ENCODE results near the gene GALNT18.

The GALNT18 gene

DNA sequence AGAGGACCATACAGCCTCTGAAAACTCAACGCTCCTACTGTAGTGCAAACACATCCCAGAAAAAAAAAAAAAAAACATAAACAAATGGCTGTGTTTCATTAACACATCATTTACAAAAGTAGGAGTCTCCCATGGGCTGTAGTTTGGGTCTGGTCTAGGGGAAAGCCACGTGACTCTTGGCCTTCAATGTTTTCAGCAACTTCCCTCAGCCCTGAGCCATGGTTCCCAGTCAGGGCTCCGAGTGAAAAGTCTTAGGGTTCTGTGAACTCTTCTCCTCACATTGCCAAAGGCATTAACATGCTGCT, 327.3 kb downstream of the GALNT18 start:
- TF ChIP-seq TCF4 (CRISPR knock-in tag; IDR thresholded peaks at IDR 0.05; ENCODE audit: borderline replicate concordance) (no peak), GLIS3 (CRISPR knock-in tag; IDR thresholded peaks at IDR 0.05) (no peak), ZNF565 (CRISPR knock-in tag; conservative IDR thresholded peaks at IDR 0.05; ENCODE audit: low read depth) (no peak), ARNTL (CRISPR knock-in tag; IDR thresholded peaks at IDR 0.05; ENCODE audit: borderline replicate concordance, low read depth) (no peak), RARB (CRISPR knock-in tag; IDR thresholded peaks at IDR 0.05) (no peak), PPARA (CRISPR knock-in tag; IDR thresholded peaks at IDR 0.05; ENCODE audit: borderline replicate concordance) (no peak), CSDC2 (CRISPR knock-in tag; IDR thresholded peaks at IDR 0.05) (no peak), ZFP30 (CRISPR knock-in tag; IDR thresholded peaks at IDR 0.05) (no peak), SNAI2 (CRISPR knock-in tag; IDR thresholded peaks at IDR 0.05) (no peak), ZC3H10 (CRISPR knock-in tag; IDR thresholded peaks at IDR 0.05) (no peak), ESRRG (CRISPR knock-in tag; IDR thresholded peaks at IDR 0.05) (no peak), ZFP3 (CRISPR knock-in tag; IDR thresholded peaks at IDR 0.05) (no peak)
- TF ChIP-seq, protein P1, sequence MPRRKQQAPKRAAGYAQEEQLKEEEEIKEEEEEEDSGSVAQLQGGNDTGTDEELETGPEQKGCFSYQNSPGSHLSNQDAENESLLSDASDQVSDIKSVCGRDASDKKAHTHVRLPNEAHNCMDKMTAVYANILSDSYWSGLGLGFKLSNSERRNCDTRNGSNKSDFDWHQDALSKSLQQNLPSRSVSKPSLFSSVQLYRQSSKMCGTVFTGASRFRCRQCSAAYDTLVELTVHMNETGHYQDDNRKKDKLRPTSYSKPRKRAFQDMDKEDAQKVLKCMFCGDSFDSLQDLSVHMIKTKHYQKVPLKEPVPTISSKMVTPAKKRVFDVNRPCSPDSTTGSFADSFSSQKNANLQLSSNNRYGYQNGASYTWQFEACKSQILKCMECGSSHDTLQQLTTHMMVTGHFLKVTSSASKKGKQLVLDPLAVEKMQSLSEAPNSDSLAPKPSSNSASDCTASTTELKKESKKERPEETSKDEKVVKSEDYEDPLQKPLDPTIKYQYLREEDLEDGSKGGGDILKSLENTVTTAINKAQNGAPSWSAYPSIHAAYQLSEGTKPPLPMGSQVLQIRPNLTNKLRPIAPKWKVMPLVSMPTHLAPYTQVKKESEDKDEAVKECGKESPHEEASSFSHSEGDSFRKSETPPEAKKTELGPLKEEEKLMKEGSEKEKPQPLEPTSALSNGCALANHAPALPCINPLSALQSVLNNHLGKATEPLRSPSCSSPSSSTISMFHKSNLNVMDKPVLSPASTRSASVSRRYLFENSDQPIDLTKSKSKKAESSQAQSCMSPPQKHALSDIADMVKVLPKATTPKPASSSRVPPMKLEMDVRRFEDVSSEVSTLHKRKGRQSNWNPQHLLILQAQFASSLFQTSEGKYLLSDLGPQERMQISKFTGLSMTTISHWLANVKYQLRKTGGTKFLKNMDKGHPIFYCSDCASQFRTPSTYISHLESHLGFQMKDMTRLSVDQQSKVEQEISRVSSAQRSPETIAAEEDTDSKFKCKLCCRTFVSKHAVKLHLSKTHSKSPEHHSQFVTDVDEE (CRISPR knock-in tag; IDR thresholded peaks at IDR 0.05), result no peak
- ATAC-seq, result no peak

DNA sequence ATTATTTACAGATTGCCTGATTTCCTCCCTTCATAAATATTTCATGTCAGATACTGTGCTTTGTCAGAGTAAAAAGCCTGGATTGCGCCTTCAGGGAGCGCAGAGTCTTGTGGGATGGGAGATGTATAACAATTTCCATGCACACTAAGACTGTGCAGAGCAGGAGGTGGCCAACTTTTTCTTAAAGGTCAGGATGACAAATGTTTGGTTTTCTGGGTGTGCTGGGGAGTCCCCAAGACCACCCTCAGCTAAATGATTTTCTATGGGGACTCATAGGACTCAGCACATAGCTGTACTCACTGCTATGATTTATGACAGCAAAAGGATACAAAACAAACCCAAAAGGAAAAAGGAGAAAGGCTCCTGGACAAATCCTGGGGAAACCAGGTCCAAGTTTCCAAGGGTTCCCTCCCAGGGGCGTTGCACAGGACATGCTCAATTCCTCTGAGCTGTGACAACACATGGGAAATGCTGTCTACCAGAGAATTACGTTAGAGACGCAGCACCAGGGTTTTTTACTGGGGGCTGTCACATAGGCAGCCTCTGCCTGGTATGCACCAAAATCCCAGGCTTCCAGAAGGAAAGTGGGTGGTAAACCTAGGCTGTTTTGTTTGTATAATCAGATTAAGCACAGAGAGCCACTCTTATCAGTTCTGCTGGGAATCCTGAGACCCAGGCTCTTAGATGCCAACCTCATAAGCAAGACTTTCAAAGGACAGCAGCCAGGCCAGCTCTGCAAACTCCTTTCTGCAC, 327.8 kb downstream of the GALNT18 start:
- no peak for ATAC-seq
- TF ChIP-seq PATZ1 (CRISPR knock-in tag; IDR thresholded peaks at IDR 0.05; ENCODE audit: borderline replicate concordance) (no peak), ISL1 (CRISPR knock-in tag; IDR thresholded peaks at IDR 0.05) (no peak), ZFP3 (CRISPR knock-in tag; IDR thresholded peaks at IDR 0.05) (no peak)

GRCh38 chr11:11292839-11293238, 329.0 kb downstream of the GALNT18 start:
- ATAC-seq, result no peak

More at GRCh38 chr11:11292839-11293238, 329.0 kb downstream of the GALNT18 start:
- TF ChIP-seq POU6F1 (CRISPR knock-in tag; IDR thresholded peaks at IDR 0.05; ENCODE audit: borderline replicate concordance, low read depth), result no peak
- no peak for TF ChIP-seq BACH2 (CRISPR knock-in tag; IDR thresholded peaks at IDR 0.05; ENCODE audit: borderline replicate concordance)
- TF ChIP-seq TOX (CRISPR knock-in tag; IDR thresholded peaks at IDR 0.05; ENCODE audit: borderline replicate concordance), result no peak
- TF ChIP-seq ZC3H10 (CRISPR knock-in tag; IDR thresholded peaks at IDR 0.05), result no peak
- no peak for TF ChIP-seq OSR1 (CRISPR knock-in tag; IDR thresholded peaks at IDR 0.05)
- TF ChIP-seq PPARA (CRISPR knock-in tag; IDR thresholded peaks at IDR 0.05; ENCODE audit: borderline replicate concordance), result no peak
- TF ChIP-seq, protein P2, sequence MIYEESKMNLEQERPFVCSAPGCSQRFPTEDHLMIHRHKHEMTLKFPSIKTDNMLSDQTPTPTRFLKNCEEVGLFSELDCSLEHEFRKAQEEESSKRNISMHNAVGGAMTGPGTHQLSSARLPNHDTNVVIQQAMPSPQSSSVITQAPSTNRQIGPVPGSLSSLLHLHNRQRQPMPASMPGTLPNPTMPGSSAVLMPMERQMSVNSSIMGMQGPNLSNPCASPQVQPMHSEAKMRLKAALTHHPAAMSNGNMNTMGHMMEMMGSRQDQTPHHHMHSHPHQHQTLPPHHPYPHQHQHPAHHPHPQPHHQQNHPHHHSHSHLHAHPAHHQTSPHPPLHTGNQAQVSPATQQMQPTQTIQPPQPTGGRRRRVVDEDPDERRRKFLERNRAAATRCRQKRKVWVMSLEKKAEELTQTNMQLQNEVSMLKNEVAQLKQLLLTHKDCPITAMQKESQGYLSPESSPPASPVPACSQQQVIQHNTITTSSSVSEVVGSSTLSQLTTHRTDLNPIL (CRISPR knock-in tag; IDR thresholded peaks at IDR 0.05; ENCODE audit: low read depth), result no peak
- TF ChIP-seq RARB (CRISPR knock-in tag; IDR thresholded peaks at IDR 0.05), result no peak
- TF ChIP-seq ZNF70 (CRISPR knock-in tag; IDR thresholded peaks at IDR 0.05), result no peak
- TF ChIP-seq ARNTL (CRISPR knock-in tag; IDR thresholded peaks at IDR 0.05; ENCODE audit: borderline replicate concordance, low read depth), result no peak
- no peak for TF ChIP-seq ZFP30 (CRISPR knock-in tag; IDR thresholded peaks at IDR 0.05)
- TF ChIP-seq SNAI2 (CRISPR knock-in tag; IDR thresholded peaks at IDR 0.05), result no peak
- no peak for TF ChIP-seq TCF4 (CRISPR knock-in tag; IDR thresholded peaks at IDR 0.05; ENCODE audit: borderline replicate concordance)

All from SK-N-SH treated with all-trans-retinoic acid at 6 μM for 48 hours (cell line).